Muscle of back (tissue), 11 donors: ENCODE results near the gene RNMT. TPM values are rescaled to one million over a fixed set of nuclear protein-coding genes. Genes with fewer than 3 reads are reported as not detected.

ENCODE experiments used
- DNase-seq, 3 donors: peaks; one replicate each; pipeline versions ENCODE4 v3.0.0 to v3.0.0-alpha.2; 2013
- polyA plus RNA-seq, 10 donors: library from polyadenylated mRNA; unstranded; fragments of 120-200 nt; gene quantifications; one replicate each; pipeline ENCODE4 v1.2.1, GENCODE V29; 2013; ENCODE audit not compliant: insufficient read length in 10 of 10

The RNMT gene
- polyA plus RNA-seq, 10 donors: 29.5 to 44.3 (median 35.3) TPM

- DNase-seq: no peak
Measured at GRCh38 chr18:13809531-13810255, 83.2 kb downstream of the RNMT start.

GRCh38 chr18:13810950-13811485 is 84.5 kb downstream of the RNMT start:
- no peak for DNase-seq

- no peak for DNase-seq
Measured at GRCh38 chr18:13811993-13812392, 85.5 kb downstream of the RNMT start.

- peak; percentile 19 to 69 (median 37) for DNase-seq
Measured at GRCh38 chr18:13813271-13813849, 86.9 kb downstream of the RNMT start.

Other genes with a start within 250 kb of the RNMT start
- 10 to 100 TPM; 20.7 to 32.1 (median 23.3) TPM for gene FAM210A, start 115 bp upstream of the RNMT start, polyA plus RNA-seq
- 1 to 10 TPM in 8 of 10 donors, under 1 TPM in 2; 0.67 to 3.0 (median 1.4) TPM for gene MC5R, start 97.5 kb downstream of the RNMT start, polyA plus RNA-seq
- under 1 TPM; 0.04 to 0.43 (median 0.21) TPM for gene MC2R, start 188.9 kb downstream of the RNMT start, polyA plus RNA-seq